T-helper 1 cell (primary cell): ENCODE results near the gene RAD51B.
"Not testable (repeated sequence)": the region's sequence is repeated elsewhere in the genome, so short reads cannot be mapped to it uniquely, and the experiment has no call there.

Experiments used
- DNase-seq, 5 donors: peaks; one replicate each; pipeline ENCODE4 v3.0.0-alpha.2; 2012 to 2020

Gene RAD51B

DNA sequence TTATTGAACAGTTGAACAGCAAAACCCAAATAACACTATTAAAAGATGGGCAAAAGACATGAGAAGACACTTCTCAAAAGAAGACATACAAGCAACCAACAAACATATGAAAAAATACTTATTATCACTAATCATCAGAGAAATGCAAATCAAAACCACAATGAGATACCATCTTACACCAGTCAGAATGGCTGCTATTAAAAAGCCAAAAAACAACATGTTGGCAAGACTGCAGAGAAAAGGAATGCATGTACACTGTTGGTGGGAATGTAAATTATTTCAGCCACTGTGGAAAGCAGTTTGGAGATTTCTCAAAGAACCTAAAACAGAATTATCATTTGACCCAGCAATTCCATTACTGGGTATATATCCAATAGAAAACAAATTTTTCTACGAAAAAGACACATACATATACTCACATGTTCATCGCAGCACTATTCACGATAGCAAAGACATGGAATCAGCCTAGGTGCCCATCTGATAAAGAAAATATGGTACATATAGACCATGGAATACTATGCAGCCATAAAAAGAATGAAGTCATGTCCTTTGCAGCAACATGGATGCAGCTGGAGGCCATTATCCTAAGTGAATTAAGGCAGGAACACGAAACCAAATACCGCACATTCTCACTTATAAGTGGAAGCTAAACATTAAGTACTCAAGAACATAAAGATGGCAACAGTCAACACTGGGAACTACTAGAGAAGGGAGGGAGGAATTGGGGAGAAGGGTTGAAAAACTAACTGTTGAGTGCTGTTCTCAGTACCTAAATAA is 367.1 kb downstream of the RAD51B start:
- DNase-seq = not testable (repeated sequence)

DNA sequence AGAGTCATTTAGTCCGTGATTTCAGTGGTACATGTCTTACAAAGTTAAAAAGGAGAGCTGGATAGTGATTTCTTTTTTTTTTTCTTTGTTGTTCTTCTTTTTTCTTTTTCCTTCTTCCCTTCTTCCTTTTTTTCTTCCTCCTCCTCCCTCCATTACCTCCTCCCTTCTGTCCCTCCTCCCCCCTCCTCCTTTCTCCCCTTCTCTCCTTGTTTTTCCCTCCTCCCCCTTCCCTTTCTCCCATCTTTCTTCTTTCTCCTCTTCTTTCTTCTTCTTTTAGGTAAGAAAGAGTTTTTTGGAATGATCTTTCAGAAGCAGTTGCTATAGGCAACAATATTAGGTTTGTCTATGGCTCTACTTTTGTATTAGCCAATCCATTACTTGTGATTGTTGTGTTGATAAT is 368.6 kb downstream of the RAD51B start:
- DNase-seq = no peak

GRCh38 chr14:68190032-68190431 is 370.5 kb downstream of the RAD51B start:
- DNase-seq = no peak

DNA sequence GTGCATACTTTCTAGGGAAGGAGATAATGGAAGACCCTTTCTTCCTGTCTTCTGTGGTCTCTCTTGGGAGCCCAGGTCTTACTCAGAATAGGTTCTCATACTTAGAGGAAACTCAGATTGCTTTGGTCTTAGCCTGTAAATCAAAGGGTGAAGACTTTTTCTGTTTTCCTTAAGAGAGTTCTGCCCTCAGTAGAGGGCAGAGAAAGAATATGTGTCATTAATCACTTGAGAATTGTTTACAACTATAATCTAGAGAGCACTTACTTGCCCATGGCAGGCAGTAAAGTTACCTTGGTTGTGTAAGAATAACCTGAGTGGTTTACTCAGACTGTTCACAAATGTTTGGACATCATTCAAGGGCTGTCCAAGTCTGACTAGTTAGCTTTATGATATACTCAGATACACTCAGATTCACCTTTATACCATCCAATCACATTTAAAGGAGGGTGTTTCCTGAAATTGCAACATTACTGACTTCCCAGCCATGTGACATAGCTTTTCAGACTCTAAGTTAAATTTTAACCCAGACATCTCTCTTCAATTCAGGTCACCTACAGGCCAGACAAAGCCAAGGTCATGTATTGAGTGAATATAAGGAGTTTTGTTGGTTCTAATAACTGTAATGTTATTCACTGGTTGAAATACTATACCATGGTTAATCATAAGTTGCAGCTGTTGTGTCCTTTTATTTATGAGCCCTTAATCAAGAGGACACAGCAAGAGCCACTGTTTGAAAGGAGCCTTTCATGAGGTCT is 372.2 kb downstream of the RAD51B start:
- no peak for DNase-seq

DNA sequence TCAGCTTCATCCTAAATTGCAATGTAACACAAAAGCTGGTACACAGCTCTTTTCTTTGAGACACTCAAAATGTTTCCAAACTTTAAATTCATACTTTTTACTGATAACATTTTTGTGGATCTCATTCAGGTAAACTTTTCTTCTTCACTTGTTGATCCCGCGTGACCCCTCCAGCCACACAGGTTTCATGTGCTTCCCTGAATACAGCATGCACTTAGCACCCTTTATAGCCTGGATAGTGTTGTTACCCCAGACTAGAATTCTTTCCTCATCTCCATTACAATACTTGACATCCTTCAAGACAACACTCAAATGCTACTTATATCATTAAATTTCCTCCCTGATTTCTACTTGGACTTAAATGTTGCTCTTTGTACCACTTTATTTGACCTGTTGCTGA is 373.4 kb downstream of the RAD51B start:
- DNase-seq = no peak

DNA sequence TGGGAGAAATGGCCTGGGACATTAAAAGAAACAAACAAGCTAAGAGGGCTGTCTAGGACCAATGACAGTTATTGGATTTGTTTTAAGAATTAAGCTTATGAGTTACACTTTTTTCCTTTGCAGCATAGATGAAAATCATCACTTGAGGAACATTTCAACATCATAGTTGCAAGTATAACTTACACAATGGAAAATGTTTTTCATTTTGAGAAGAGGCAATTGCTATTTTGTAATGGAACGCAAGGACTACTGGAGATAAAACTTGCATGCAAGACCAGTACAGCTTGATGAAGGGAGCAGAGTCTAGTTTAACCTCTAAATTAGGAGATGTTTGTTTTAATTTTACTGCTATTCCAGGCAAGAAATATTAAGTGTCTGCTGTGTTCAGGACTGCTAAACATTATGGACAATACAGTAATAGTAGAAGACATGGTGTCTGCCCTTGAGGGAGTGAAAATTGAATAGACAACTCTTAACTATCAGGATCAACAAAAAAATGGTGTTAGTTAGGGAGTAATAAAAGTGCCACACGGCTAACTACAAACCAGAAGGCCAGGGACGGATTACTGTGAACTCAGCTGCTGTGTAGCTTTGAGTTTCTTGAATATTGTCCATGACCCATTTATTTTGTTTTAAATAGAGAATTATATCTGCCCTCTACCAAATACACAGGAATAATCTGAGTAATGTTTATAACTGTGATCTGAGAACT is 374.5 kb downstream of the RAD51B start:
- DNase-seq = no peak

DNA sequence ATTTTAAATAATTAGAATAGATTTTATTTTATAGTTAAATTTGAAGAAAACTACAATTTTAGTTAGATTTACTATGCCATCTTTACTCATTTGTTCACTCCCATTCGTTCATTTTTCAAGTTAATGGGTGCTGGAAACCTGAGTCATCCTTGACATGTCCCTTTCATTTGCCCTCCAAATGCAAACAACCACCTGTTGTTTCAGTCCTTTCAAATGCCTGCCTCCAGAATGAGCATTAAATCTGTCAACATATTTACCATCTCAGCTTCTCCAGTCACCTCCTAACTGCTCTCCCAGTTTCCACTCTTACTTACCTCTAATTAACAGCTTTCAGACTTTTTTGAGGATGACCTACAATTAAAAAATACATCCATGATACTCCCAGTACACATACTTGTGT is 375.5 kb downstream of the RAD51B start:
- DNase-seq = no peak

DNA sequence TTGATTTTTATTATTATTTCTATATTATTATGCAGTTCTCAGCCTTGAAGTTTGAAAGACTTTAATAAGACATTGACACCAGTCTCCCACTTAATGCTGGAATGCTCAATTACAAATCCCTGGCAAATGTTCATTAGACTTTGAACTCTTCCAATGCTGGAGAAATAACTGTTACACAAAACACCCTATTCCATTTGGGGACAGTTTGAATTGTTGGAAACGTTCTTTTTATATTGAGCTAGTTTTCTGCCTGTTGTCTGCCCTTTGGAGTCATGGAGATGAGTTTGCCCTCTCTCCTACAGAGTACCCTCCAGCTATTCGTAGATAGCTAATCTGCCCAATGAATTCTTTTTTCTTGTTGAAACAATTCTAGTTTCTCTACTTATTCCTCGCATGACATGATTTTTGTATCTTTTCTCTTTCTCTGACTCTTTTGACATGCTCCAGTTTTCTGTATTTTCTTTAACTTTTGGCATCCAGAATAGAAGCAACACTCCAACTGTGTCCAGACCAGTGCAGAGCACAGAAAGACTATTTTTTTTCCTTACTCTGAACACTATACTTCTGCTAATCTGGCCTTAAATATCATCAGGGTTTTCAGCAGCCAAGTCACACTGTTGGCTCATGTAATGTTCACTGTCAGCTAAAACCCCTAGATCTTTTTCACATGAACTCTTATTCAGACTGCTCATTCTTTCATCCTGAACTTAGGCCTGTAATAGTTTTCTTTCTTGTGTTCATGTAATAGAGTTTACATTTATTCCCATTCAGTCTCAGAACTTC is 379.3 kb downstream of the RAD51B start:
- no peak for DNase-seq

GRCh38 chr14:68199554-68200151 is 380.1 kb downstream of the RAD51B start:
- no peak for DNase-seq

GRCh38 chr14:68203871-68204270 is 384.3 kb downstream of the RAD51B start:
- no peak for DNase-seq

DNA sequence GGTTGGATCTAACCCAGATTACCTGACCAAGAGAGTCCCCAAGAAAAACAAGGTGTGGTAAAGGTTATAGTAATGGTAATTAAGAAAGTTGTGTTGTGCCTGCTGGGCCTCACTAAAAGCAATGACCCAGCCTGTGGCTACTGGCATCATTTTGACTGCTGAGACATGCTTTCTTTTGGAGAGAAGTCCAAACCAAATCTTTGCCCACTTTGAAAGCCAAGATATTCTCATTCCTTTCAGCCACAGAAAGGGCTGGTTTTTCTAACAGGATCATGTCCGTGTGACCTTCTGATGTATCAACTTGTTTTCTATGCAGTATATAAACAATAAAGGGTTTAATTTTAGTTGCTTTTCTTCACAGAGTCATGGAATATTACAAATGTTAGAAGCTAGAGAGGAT is 388.6 kb downstream of the RAD51B start:
- no peak for DNase-seq

DNA sequence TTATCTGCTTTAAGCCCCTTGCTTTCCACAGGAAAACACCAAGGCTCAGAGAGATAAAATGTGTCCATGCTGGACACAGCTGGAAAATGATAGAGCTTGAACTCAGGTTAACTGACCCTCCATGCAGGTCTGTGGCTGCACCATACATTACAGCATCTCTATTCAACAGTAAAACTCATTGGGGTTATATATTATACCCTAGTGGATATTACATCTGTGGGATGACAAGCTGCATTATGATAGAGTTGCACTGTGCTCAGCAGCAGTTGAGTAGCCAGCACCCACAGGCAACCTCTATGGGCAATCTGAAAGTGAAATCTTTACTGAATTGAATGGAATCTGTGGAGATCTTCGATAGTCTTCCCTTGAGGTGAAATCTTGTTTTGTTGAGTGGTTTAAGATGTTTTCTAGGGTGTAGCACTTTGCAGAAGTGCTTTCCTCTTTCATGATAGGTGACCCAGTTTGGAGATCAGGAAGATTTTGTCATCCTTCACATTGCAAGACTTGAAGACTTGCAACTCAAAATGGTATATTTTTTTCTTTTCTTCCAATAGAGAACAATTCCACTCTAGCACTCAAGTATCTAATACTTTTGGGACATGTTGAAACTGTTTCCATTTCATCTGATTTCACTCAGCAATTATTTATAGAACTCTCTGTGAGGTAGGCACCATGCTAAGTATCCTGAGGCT is 389.2 kb downstream of the RAD51B start:
- peak in 1 of 5 donors; percentile 8 for DNase-seq

DNA sequence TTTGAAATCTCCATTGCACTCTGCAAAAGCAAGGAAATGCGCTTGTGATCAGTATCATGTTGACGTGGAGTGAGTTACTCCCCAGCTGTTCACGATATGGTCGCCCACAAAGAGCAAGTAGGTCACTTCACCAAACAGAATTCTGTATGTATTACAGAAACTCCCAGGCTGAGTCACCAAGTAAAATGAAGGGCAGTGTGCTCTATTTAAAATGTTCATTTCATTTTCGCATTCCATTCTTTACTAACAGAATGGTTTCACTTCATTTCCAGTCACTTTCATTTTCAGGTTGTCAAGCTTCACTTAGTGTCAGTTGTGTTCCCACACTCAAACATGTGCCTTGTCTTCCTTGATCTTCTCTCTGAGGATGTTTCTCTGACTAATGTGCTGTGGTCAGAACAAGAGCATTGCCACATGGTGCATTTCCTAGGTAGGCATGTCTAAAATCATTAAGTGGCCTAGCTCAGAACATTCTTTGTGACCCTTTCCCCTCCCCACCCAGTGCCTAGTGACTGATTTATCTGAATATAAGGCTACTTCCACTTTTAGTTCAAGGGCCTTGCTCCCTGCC is 391.2 kb downstream of the RAD51B start:
- DNase-seq = peak; percentile 4 to 87 (median 9)

GRCh38 chr14:68211421-68211820 is 391.8 kb downstream of the RAD51B start:
- DNase-seq = no peak

DNA sequence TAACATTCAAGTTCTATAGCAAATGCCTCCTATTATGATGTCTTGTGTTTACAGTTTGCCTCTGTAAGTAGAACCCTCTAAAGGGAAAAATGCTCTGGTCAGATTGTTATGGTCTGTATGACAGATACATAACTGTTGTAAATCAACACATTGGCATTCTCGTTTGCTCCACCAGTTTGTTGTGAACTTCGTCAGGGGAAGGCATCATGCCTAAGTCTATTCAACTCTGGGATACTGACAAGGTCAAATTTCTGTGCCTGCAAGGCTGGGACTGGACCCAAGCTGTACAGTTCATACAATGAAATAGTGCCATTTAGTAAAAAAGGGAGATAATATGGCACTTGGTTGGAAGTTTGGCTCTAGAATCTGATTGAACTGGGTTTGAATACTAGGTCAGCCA is 392.3 kb downstream of the RAD51B start:
- DNase-seq = no peak

DNA sequence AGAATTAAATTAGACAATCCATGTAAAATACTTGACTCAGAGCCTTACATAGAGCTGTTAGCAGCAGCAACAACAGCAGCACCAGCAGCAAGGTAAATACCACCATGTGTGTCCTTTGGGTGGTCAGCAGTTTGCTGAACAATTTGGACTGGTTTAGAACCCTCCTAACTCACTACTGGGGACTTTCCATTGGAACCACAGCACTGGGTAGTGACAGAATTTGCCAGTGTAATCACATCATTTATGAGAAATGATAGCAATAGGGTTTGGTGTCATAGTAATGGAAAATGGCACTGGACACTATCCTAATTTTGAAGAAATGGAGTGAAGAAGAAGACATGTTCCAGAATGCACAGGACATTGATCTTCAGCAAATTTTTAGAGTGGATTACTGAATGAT is 392.8 kb downstream of the RAD51B start:
- DNase-seq = no peak

GRCh38 chr14:68214431-68214830 is 394.9 kb downstream of the RAD51B start:
- no peak for DNase-seq

DNA sequence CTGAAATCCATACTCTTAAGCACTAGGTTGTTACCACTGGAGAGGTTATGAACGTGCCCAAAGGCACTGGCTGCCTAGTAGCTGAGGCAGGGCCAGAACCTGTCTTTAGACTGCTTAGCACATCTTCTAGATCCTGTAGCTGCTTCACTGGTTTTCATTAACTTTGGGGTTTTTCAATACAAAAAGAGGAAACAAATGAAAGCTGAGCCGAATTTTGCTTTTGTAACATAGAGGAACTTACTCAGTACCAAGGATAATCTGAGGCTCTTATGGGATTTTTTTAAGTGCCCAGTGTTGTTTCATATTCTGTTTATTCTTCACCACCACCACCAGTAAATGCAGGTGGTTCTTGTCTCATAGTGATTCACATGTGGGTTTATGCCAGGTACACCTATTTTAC is 396.1 kb downstream of the RAD51B start:
- no peak for DNase-seq

DNA sequence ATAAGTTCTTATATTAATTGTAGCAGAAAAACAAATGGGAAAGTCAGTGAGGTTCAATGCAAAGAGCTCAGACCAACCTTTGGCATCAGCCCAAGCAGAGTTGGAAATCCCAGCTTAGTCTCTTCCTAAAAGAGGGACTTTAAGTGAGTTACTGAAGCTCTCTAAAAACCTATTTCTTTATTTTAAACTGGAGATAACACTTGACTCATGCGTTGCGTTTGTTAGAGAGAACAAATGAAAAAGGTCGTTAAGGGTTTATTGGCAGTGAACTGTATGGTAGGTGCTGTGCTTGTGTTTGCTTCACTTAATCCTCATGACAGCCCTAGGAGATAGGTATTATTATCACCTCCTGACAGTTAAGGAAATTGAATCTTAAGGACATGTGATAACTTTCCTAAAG is 396.5 kb downstream of the RAD51B start:
- DNase-seq = no peak

DNA sequence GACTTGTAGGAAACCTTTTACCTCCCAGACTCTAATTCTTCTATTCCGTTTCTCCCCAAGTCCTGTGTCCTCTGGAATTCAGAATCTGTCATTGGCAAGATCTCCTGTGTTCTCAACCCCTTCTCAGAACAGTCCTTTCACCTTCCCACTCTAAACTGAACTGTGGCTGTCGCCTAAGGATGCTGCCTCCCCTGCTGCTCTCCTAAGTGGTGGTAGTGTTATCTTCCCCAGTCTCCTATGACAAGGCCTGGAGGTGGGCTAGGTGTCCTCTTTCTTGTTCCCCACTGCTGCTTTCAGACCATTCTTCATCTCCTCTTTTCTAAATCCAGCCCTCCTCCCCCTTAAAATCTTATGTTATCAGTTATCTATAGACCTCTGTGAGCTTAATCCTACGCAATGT is 397.4 kb downstream of the RAD51B start:
- DNase-seq = no peak

DNA sequence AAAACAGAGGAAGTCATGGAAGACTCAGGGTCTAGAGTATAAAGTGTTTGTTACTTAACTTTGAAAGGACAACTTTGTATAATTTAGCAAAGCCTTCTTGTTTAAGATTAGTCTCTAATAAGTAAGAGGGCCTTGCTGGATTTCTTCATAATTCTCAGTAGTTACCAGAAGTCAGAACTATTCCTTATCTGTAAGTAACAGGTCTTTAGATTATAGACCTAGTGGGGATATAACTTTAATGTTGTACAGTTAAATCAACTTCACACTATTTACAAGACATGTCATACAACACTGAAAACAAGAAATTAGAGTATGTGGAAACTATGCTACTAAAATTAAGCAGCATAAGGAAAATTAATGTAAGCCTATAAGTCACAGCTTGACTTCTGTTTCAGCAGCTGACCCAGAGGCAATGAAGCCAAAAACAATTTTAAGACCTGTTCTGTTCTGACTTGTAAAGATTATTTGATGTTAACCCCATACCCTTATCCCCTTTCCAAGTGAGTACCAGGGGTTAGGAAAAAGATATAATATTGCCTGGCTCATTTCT is 398.3 kb downstream of the RAD51B start:
- DNase-seq = no peak
